HG03060 (cell line): ENCODE results near the gene CMTM2.

Experiments used
- ATAC-seq: cut with Tn5 transposase; IDR thresholded peaks from one replicate; pipeline ENCODE4 v1.9.1; 2021; ENCODE audit warnings: low read depth, moderate number of reproducible peaks; ENCODE audit not compliant: unreplicated experiment

Gene CMTM2

GRCh38 chr16:66578651-66579531 lies at the start of gene CMTM2:
Gene CMTM2, plus strand, starts transcription at chr16:66579463. Its CDS starts 145 bp downstream, at chr16:66579608.
- ATAC-seq = no peak

GRCh38 chr16:66529475-66529874 lies 49.8 kb upstream of the CMTM2 start:
- ATAC-seq = no peak

- no peak for ATAC-seq
Measured at GRCh38 chr16:66534376-66534799, 44.9 kb upstream of the CMTM2 start.

GRCh38 chr16:66536525-66536924 lies 42.7 kb upstream of the CMTM2 start:
- no peak for ATAC-seq

GRCh38 chr16:66537236-66537635 lies 42.0 kb upstream of the CMTM2 start:
- no peak for ATAC-seq

- no peak for ATAC-seq
Measured at GRCh38 chr16:66538910-66539309, 40.4 kb upstream of the CMTM2 start.

- ATAC-seq = peak; percentile 69
Measured at GRCh38 chr16:66539623-66540469, 39.4 kb upstream of the CMTM2 start.

GRCh38 chr16:66541388-66542355 lies 37.6 kb upstream of the CMTM2 start:
- ATAC-seq = no peak

- no peak for ATAC-seq
Measured at GRCh38 chr16:66542396-66542795, 36.9 kb upstream of the CMTM2 start.

GRCh38 chr16:66543541-66543940 lies 35.7 kb upstream of the CMTM2 start:
- ATAC-seq = no peak

GRCh38 chr16:66544016-66544757 lies 35.1 kb upstream of the CMTM2 start:
- ATAC-seq = no peak

- no peak for ATAC-seq
Measured at GRCh38 chr16:66547101-66547989, 31.9 kb upstream of the CMTM2 start.

GRCh38 chr16:66548068-66548467 lies 31.2 kb upstream of the CMTM2 start:
- ATAC-seq = no peak

GRCh38 chr16:66548868-66549267 lies 30.4 kb upstream of the CMTM2 start:
- ATAC-seq = no peak

- ATAC-seq = no peak
Measured at GRCh38 chr16:66549284-66550131, 29.8 kb upstream of the CMTM2 start, which contains the start of gene TK2. Gene TK2, minus strand, starts transcription at chr16:66550122. Its CDS starts 61 bp downstream, at chr16:66550061.

GRCh38 chr16:66551348-66551759 lies 27.9 kb upstream of the CMTM2 start:
- no peak for ATAC-seq

- no peak for ATAC-seq
Measured at GRCh38 chr16:66551788-66552285, 27.4 kb upstream of the CMTM2 start.
